KG1 (cell line): ENCODE measurements around the gene FPR2.
"Not testable (repeated sequence)": the region's sequence is repeated elsewhere in the genome, so short reads cannot be mapped to it uniquely, and the experiment has no call there.

Experiments used
- DNase-seq: peaks from one replicate; lab custom pipeline; 2025; lab: John Stamatoyannopoulos, UW

Gene FPR2, protein sequence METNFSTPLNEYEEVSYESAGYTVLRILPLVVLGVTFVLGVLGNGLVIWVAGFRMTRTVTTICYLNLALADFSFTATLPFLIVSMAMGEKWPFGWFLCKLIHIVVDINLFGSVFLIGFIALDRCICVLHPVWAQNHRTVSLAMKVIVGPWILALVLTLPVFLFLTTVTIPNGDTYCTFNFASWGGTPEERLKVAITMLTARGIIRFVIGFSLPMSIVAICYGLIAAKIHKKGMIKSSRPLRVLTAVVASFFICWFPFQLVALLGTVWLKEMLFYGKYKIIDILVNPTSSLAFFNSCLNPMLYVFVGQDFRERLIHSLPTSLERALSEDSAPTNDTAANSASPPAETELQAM

GRCh38 chr19:51760697-51761356, at the start of gene FPR2:
Gene FPR2, plus strand, starts transcription at chr19:51761180. Its CDS starts 7,479 bp downstream, at chr19:51768659.
- DNase-seq: no peak

DNA sequence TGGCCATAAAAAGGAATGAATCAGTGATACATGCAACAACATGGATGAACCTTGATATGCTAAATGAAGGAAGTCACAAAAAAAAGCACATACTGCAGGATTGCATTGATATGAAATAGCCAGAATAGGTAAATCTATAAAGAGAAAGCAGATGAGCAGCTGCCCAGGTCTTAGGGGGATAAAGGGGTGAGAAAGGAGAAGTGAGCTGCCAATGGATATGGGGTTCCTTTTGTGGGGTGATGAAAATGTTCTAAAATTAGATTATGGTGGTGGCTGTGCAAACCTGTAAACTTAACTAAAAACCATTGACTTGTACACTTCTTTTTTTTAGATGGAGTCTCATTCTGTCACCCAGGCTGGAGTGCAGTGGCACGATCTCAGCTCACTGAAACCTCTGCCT, 49.3 kb upstream of the FPR2 start:
- no peak for DNase-seq

DNA sequence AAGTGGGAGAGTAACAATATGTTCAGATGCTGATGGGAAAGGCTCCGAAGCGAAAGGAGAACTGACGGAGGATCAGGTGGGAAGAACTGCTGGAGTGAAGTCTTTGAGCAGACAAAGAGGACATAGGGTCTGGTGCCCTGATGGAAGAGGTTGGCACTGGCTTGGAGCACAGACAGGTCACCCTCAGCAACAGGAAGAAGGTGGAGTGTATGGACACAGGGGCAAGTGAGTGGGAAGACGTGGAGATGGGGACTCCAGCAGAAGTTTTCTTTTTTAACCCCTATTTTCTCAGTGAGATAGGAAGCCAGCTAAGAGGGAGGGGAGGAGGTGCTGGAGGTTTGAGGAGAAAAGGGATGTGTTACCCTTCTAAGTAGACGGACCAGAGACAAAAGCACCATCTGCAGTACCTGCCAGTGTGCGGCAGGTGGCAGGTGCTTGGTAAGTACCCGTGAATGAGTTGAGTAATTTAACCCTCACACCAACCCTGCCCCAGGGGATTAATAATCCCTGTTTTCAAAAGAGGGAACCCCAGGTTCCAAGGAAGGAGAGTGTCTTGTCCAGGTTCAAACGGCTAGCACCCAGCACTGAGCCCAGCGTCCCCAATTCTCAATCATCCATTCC, 48.4 kb upstream of the FPR2 start:
- DNase-seq: no peak

DNA sequence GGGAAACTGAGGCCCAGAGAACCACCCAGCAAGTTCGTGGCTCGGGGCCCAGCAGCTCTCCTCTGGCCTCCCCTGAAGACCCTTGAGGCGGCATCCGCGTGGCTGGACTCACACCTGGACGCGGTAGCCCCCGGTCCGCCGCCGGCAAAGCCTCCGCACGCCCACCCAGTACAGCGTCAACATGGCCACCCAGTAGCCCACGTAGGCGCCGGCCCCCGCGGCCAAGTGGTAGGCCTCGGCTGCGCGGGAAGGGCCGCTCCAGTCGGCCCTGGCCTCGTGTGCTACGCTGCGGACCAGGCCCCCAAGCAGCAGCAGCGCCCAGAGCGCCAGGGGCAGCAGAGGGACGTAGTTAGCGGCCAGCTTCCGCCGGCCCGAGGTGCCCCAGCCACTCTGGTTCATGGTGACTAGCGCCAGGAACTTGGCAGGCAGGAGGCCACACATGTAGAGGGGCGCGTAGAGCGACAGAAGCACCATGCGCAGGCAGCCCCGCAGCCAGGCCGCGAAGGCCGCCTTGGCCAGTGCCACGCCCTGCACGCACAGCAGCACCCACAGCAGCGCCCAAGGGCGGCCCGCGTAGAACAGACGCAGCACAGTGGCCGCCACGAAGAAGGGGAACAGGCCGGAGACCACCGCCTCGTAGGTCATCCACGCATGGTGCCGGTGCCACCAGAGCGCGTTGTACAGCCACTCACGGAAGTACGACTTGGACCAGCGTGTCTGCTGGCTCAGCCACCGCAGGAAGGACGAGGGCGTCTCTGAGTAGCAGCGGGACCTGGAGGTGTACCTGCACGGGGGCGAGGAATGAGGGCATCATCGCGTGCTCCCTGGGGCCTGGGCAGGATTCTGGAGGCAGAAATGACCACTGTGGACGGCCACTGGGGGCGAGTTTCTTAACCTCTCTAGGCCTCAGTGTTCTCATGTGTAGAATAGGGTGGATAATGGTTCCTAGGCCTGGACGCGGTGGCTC, 47.4 kb upstream of the FPR2 start:
- DNase-seq: no peak

DNA sequence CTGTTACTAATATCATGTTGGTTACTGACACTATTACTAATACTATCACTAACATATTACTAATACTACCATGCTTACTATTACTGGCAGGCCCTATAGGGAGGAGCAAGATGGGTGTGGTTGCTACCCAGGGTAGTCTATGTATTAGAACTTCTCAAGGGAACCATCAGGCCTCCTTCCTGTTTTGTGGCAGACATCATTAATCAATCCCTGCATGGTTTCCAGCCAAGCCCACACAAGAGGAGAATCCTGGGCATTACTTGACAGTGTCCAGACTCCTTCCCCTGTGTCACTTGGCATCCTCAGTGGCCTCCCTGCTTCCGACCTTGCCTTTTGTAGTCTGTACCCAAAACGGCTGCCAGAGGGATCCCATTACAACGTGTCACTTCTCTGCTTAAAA, 46.1 kb upstream of the FPR2 start:
- DNase-seq: no peak

GRCh38 chr19:51715850-51716249, 45.1 kb upstream of the FPR2 start:
- no peak for DNase-seq

DNA sequence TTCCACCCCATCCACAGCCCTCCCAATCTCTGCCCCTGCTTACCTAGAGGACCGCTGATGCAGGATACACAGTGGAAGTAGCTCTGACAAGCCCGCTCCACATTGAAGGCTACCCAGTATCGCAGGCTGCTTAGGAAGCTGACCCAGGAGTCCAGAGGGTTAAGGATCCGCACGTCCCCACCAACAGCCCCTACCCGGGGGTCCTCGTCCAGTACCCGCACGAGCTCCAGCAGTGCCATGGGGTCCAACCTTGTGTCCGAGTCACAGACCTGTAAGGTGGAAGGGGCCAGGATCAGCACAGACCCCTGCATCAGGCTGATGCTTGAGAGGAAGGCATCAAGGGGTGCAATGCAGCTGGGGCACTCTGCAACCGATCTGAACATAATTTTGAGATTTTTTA, 44.1 kb upstream of the FPR2 start:
- DNase-seq: no peak

DNA sequence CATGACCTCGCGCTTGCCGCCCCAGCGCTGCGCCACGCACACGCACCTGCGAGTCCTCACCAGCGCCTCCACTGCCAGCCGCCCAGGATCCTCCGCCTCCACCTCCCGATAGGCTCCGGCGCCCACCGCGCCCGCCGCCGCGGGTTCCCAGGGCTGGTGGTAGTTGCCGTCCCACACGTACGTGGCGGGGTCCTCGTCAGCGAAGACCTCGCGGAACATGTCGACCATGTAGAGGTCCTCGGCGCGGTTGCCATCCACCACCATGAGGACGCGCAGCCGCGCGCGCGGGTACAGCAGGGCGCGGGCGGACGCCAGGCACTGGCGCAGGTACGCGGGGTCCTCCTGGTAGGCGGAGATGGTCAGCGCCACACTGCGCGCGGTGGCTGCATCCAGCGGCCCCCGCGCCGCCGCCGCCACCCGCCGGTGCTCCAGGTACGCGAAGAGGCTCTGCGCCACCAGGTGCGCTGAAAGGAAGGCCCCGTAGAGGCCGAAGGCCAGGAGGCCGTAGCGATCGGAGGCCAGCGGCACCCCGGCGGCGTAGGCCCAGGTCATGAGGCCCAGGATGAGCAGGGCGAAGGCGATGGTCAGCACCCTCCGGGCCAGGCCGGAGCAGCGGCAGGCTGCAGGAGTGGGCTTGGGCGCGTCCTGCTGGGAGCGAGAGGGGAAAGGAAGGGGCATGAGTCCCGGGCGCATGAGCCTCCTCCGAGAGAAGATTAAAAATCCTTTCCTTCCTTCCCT, 41.6 kb upstream of the FPR2 start:
- no peak for DNase-seq

- no peak for DNase-seq
These were observed 39.1 kb upstream of the FPR2 start for GRCh38 chr19:51721905-51722304.

DNA sequence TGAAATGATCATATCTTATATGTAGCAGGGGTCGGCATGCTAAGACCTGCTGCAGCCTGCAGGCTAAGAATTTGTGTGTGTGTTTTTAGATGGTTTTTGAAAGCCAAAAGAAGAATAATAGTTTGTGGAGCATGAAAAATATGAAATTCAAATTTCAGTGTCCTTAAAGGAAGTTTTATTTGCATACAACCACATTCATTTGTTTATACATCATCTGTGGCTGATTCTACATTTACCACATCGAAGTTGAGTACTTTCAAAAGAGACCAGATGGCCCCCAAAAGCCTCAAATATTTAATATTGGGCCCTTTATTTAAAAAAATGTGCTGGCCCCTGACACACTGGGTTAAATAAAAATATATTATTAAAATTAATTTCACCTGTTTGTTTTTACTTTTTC, 38.5 kb upstream of the FPR2 start:
- DNase-seq: no peak

GRCh38 chr19:51724543-51724942, 36.4 kb upstream of the FPR2 start:
- no peak for DNase-seq

DNA sequence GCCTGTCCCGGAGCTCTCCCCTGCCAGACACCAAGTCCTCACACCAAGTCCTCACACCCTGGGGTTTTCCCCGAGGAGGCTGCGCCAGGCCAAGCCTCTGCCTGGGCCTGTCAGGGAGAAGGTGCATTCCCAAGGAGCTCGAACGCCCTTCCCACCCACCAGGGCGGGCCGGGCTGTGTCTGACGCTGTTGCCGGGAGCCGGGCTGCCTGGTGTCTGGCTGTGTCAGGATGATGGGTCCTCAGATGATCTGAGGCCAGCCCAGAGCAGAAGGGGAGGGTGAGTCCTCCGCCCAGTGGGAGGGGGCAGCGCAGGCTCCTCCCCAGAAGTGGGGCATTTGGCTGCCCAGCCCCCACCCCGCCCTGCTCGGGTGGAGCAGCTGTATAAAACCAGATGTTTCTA, 34.9 kb upstream of the FPR2 start:
- no peak for DNase-seq

GRCh38 chr19:51727349-51727880, 33.6 kb upstream of the FPR2 start:
- no peak for DNase-seq

- no peak for DNase-seq
These were observed 31.2 kb upstream of the FPR2 start for GRCh38 chr19:51729781-51730180.

- no peak for DNase-seq
These were observed 27.0 kb upstream of the FPR2 start for GRCh38 chr19:51733742-51734522.

GRCh38 chr19:51735759-51736449, 25.1 kb upstream of the FPR2 start:
- DNase-seq: no peak

- no peak for DNase-seq
These were observed 23.6 kb upstream of the FPR2 start for GRCh38 chr19:51737389-51737788.

GRCh38 chr19:51737924-51738323, 23.1 kb upstream of the FPR2 start:
- DNase-seq: no peak

DNA sequence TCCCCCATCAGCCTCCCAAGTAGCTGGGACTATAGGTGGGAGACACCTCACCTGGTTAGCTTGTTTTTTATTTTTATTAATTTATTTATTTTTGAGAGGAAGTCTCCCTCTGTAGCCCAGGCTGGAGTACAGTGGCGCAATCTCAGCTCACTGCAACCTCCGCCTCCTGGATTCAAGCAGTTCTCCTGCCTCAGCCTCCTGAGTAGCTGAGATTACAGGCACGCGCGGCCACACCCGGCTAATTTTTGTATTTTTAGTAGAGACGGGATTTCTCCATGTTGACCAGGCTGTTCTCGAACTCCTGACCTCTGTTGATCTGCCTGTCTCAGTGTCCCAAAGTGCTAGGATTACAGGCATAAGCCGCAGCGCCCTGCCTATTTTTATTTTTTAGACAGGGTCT, 22.5 kb upstream of the FPR2 start:
- DNase-seq: not testable (repeated sequence)
